Measurements from ENCODE around the gene CROCC2. TPM values are rescaled to one million over a fixed set of nuclear protein-coding genes. Genes with fewer than 3 reads are reported as not detected.

The CROCC2 gene
- total RNA-seq, 1 donor from 2014 or later: not detected

DNA sequence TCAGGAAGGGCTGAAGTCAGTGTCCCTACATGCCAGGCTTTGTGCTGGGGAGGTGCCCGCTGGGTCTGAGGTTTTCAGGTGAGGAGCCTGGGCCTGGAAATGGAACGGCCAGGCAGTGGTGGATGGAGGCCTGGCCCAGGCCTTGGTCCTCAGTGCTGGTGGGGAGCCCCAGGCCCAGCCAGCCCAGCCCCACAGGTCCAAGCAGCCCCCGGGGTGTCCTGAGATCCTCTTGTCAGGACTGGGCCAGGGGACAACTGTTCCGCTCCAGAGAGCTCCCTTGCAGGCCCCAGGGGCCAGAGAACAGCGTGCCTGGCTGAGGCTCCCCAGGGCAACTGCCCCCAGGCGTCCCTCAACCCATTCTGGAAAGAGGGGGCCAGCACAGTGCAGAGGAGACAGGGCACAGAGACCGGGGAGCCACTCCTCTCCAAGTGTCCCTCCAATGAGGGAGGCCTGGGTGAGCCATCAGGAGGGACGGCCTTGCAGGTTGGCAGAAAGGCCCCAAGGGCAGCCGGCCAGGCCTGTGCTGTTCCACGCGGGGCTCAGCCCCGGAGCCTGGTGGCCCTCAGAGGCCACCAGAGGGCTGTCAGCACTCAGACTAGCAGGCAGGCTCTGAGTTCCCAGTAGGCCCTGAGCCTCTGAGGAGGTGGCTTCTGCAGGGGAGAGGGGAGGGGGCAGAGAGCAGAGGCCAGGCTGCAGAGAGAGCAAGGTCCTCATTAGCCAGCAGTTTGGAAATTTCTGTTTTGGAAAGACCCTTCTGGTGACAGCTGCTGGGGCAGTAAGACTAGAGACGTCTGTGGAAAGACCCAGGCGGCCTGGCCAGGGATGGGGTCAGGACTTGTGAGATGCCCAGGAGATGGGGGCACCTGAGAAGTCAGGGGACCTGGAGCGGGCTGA, 62.8 kb downstream of the CROCC2 start:
- no peak for DNase-seq (ENCODE audit: low read depth, low spot score)
- Mint-ChIP-seq H3K27me3 (ENCODE audit: low read depth) (peaks cover 10% of the 10 kb centered on the region), H3K36me3 (ENCODE audit: low read depth) (no peaks in the 10 kb centered on the region), H3K4me1 (peaks cover 8% of the 10 kb centered on the region), H3K9me3 (peaks cover 3% of the 10 kb centered on the region), H3K4me3 (no peak overlapping the region), H3K27ac (ENCODE audit: unreplicated experiment) (no peak overlapping the region)
- TF ChIP-seq CTCF (conservative IDR thresholded peaks at IDR 0.05): no peak

DNA sequence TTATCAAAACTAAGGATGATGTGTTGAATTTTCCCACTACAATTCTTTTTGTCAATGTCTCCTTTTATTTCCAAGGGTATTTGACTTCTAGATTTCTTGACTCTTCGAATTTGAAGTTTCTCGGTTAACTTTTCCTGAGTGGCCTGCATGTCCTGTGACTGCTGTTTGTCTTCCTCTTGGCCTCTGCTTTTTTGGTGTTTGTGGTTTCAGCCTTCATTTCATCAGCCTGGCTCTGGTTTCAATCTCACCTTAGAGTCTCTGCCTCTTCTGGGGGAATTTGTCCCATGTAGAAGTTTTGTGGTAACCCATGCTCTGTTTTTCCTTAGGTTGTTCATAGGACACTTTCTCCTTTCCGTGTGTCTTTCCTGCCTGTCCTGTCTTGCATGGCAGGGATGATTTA, 64.0 kb downstream of the CROCC2 start:
- H3K4me3 Mint-ChIP-seq: no peak overlapping the region
- TF ChIP-seq CTCF (conservative IDR thresholded peaks at IDR 0.05): no peak
- H3K9me3 Mint-ChIP-seq: peaks cover 3% of the 10 kb centered on the region
- H3K27ac Mint-ChIP-seq (ENCODE audit: unreplicated experiment): no peak overlapping the region
- H3K27me3 Mint-ChIP-seq (ENCODE audit: low read depth): peaks cover 16% of the 10 kb centered on the region
- peaks cover 9% of the 10 kb centered on the region for H3K4me1 Mint-ChIP-seq
- DNase-seq (ENCODE audit: low read depth, low spot score): no peak
- no peaks in the 10 kb centered on the region for H3K36me3 Mint-ChIP-seq (ENCODE audit: low read depth)

DNA sequence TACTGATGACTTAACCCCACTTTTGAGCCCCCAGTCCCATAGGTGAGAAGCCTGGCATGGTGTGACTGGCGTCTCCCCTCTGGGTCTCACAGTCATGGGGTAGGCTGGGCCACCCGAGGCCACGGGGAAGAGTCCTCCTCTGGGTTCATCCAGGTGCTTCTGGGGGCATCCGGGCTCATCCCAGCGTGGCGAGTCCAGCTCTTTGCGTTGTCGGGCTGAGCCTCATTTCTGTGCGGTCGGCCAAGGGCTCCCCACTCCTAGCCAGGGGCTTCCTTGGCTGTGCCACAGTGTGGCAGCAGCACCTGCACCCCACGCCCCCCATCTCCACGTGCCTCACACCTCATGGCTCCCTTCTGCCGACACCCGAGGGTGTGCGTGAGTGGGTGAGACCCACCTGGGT, 64.7 kb downstream of the CROCC2 start:
- H3K27ac Mint-ChIP-seq (ENCODE audit: unreplicated experiment): no peak overlapping the region
- peaks cover 21% of the 10 kb centered on the region for H3K27me3 Mint-ChIP-seq (ENCODE audit: low read depth)
- H3K36me3 Mint-ChIP-seq (ENCODE audit: low read depth): no peaks in the 10 kb centered on the region
- DNase-seq (ENCODE audit: low read depth, low spot score): no peak
- no peak for TF ChIP-seq CTCF (conservative IDR thresholded peaks at IDR 0.05)
- H3K4me3 Mint-ChIP-seq: no peak overlapping the region
- H3K4me1 Mint-ChIP-seq: peaks cover 9% of the 10 kb centered on the region
- peaks cover 3% of the 10 kb centered on the region for H3K9me3 Mint-ChIP-seq

- peaks cover 9% of the 10 kb centered on the region for H3K4me1 Mint-ChIP-seq
- peaks cover 21% of the 10 kb centered on the region for H3K27me3 Mint-ChIP-seq (ENCODE audit: low read depth)
- H3K4me3 Mint-ChIP-seq: no peak overlapping the region
- no peaks in the 10 kb centered on the region for H3K36me3 Mint-ChIP-seq (ENCODE audit: low read depth)
- H3K9me3 Mint-ChIP-seq: peaks cover 3% of the 10 kb centered on the region
- DNase-seq (ENCODE audit: low read depth, low spot score): no peak
- H3K27ac Mint-ChIP-seq (ENCODE audit: unreplicated experiment): no peak overlapping the region
- TF ChIP-seq CTCF (conservative IDR thresholded peaks at IDR 0.05): no peak
These were observed 66.1 kb downstream of the CROCC2 start for GRCh38 chr2:240972201-240972600.

DNA sequence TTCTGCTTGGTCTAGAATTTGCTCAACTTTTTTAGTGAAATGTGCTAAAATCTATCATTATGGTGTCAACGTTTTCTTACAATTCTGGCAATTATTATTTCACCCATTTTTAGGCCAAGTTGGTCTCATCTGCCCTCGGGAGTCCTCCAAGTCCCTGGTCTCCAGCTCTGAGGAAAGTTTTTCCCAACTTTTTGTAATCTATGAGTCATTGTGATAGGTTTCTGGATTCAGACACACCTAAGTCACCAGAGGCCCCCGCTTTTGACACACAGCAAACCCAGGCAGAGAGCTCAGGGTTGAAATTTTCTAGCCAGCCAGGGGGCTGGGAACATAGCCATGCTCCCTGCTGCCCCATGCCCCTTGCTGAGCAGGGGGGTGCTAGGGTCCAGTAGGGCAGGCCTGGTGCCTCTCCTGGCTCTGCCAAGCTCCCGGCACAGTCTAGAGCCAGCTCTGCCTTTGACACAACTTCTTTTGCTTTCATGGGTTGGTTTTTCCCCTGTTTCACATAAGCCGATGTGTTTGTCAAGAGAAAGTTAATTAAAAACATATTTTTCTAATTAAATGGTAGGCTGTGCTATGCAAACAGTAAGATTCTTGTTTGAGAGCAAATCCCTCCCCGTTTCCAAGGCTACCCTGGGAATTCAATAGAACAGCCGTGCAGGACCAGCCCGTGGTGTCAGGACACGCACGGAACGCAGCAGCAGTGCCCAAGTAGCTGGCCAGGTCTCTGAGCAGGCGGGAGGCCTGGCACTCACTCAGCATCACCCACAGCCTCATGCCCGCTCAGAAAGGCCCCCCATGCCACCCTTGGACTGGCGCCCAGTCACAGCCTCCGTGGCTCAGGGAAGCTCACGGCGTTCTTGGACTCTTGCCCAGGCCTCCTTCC, 66.7 kb downstream of the CROCC2 start:
- Mint-ChIP-seq H3K27me3 (ENCODE audit: low read depth) (peaks cover 21% of the 10 kb centered on the region), H3K36me3 (ENCODE audit: low read depth) (no peaks in the 10 kb centered on the region), H3K9me3 (peaks cover 3% of the 10 kb centered on the region), H3K27ac (ENCODE audit: unreplicated experiment) (no peak overlapping the region), H3K4me3 (no peak overlapping the region), H3K4me1 (peaks cover 9% of the 10 kb centered on the region)
- TF ChIP-seq CTCF (conservative IDR thresholded peaks at IDR 0.05): no peak
- DNase-seq (ENCODE audit: low read depth, low spot score): no peak

All from neural crest cell (in vitro differentiated cells).